AG10803 (cell line): ENCODE data around the gene MATN1.
A peak's percentile ranks its signal among the peaks of the same experiment; 100 is the strongest.

ENCODE experiments used
- DNase-seq: peaks from one replicate; pipeline ENCODE4 v3.0.0; 2010; ENCODE audit warnings: low read depth
- H3K4me3 ChIP-seq: 2 replicates; pipeline ENCODE4 v1.5.1; 2011; ENCODE audit warnings: mild to moderate bottlenecking, low read length, control low read depth
- CTCF ChIP-seq: conservative IDR thresholded peaks from 2 replicates; pipeline ENCODE4 v1.5.1; 2011; ENCODE audit warnings: mild to moderate bottlenecking, low read length, control low read depth, inconsistent platforms

The MATN1 gene

GRCh38 chr1:30704765-30705509, 18.4 kb downstream of the MATN1 start:
- no peak overlapping the region for H3K4me3 ChIP-seq
- TF ChIP-seq CTCF: no peak
- DNase-seq: peak; percentile 13

GRCh38 chr1:30704271-30704670, 19.1 kb downstream of the MATN1 start:
- no peak overlapping the region for H3K4me3 ChIP-seq
- DNase-seq: peak; percentile 54
- TF ChIP-seq CTCF: no peak

DNA sequence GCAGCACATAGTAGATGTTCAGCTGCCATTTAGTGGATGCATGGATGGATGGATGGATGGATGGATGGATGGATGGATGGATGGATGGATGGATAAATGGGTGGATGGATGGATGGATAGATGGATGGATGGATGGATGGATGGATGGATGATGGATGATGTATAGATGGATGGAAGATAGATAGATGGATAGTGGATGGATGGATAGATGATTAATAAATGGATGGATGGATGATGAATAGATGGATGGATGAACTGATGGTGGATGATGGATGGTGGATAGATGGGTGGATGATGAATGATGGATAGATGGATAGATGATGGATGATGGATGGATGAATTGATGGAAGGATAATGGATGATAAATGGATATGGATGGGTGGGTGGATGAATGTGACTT, 20.6 kb downstream of the MATN1 start:
- no peak overlapping the region for H3K4me3 ChIP-seq
- no peak for DNase-seq
- TF ChIP-seq CTCF: no peak

- TF ChIP-seq CTCF: no peak
- no peak for DNase-seq
- H3K4me3 ChIP-seq: no peak overlapping the region
These were observed 22.1 kb downstream of the MATN1 start for GRCh38 chr1:30701258-30701633.

DNA sequence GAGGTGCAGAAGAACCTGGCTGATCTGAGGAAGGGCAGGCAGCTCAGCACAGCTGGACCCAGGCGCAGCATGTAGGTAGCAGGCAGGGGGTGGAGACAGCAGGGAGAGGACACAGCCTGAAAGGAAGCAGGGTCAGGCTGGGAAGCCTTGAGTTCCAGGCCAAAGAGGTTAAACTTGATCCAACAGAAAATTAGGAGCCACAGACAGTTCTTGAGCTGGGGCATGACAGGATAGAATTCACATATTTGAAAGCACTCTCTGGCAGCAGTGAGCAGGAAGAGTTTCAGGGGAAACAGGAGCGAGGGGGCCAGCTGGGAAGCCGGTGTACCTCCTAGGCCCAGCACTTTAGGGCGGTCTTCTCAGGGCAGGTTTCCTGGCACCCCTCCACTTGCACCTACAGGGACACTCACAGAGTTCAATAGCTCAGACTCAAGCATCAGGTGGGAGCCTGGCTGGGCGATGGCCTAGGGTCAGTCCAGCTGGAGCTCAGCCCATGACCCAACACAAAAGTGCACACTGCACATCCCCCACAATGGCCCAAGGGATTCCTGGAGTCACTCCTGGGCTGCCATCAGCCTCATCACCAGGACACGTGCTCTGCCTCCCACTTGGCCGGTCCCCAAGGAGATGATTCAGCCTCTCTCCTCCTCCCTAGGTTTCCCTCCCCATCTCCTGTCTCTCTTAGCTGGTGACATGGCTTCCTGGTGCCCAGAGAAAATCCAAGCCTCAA, 22.7 kb downstream of the MATN1 start:
- H3K4me3 ChIP-seq: no peak overlapping the region
- no peak for TF ChIP-seq CTCF
- DNase-seq: peak; percentile 83

DNA sequence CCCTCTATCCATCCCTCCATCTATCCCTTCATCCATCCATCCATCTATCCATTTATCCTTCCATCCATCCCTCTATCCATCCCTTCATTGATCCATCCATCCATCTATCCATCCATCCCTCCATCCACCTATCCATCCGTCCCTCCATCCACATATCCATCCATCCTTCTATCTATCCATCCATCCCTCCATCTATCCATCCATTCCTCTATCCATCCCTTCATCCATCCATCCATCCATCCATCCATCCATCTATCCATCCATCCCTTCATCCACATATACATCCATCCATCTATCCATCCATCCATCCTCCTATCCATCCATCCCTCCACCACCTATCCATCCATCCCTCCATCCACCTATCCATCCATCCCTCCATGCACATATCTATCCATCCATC, 23.6 kb downstream of the MATN1 start:
- no peak for TF ChIP-seq CTCF
- DNase-seq: no peak
- H3K4me3 ChIP-seq: no peak overlapping the region
